ENCODE data around the gene DOCK6. TPM values are rescaled to one million over a fixed set of nuclear protein-coding genes. Genes with fewer than 3 reads are reported as not detected.
"Not testable (repeated sequence)": the region's sequence is repeated elsewhere in the genome, so short reads cannot be mapped to it uniquely, and the experiment has no call there.

DOCK6 gene
- total and polyA plus RNA-seq, 5 donors from 2014 or later: 0.07 to 2.8 (median 0.59) TPM; not detected in 1

- H3K4me3 ChIP-seq (ENCODE audit: low read depth, low read length): no peak overlapping the region
- H3K36me3 ChIP-seq (ENCODE audit: control insufficient read depth, insufficient read depth, low read length): no peaks in the 10 kb centered on the region
- Mint-ChIP-seq H3K4me1 (peaks cover 0 to 6% (median 0%) of the 10 kb centered on the region in 4 donors), H3K9me3 (no peaks in the 10 kb centered on the region), H3K27ac (peak overlapping the region in 1 of 3 donors; percentile 20), H3K27me3 (peaks cover 4% of the 10 kb centered on the region), H3K4me3 (no peak overlapping the region), H3K36me3 (no peaks in the 10 kb centered on the region)
- ATAC-seq (ENCODE audit: low read depth in 2 of 2): no peak
- DNase-seq: no peak
- H3K27me3 ChIP-seq (ENCODE audit: control insufficient read depth, insufficient read depth, low read length): no peaks in the 10 kb centered on the region
- no peak overlapping the region for H3K27ac ChIP-seq (ENCODE audit: insufficient read depth, low read length, poor library complexity, severe bottlenecking)
- no peaks in the 10 kb centered on the region for H3K9me3 ChIP-seq (ENCODE audit: control insufficient read depth in 2 of 2, low read length in 2 of 2)
- no peaks in the 10 kb centered on the region for H3K4me1 ChIP-seq (ENCODE audit: control insufficient read depth, insufficient read depth, low read length, poor library complexity, severe bottlenecking)
Observed at GRCh38 chr19:11187441-11187840, 74.9 kb downstream of the DOCK6 start.

- Histone ChIP-seq H3K4me3 (ENCODE audit: low read depth, low read length) (no peak overlapping the region), H3K27ac (ENCODE audit: insufficient read depth, low read length, poor library complexity, severe bottlenecking) (no peak overlapping the region), H3K9me3 (ENCODE audit: control insufficient read depth in 2 of 2, low read length in 2 of 2) (no peaks in the 10 kb centered on the region), H3K4me1 (ENCODE audit: control insufficient read depth, insufficient read depth, low read length, poor library complexity, severe bottlenecking) (peaks cover 9% of the 10 kb centered on the region), H3K27me3 (ENCODE audit: control insufficient read depth, insufficient read depth, low read length) (no peaks in the 10 kb centered on the region), H3K36me3 (ENCODE audit: control insufficient read depth, insufficient read depth, low read length) (no peaks in the 10 kb centered on the region)
- no peaks in the 10 kb centered on the region for H3K36me3 Mint-ChIP-seq
- H3K27ac Mint-ChIP-seq: no peak overlapping the region
- ATAC-seq (ENCODE audit: low read depth in 2 of 2): no peak
- peaks cover 4% of the 10 kb centered on the region for H3K27me3 Mint-ChIP-seq
- H3K4me1 Mint-ChIP-seq: peaks cover 0 to 10% (median 4%) of the 10 kb centered on the region in 4 donors
- H3K4me3 Mint-ChIP-seq: no peak overlapping the region
- no peak for DNase-seq
- H3K9me3 Mint-ChIP-seq: no peaks in the 10 kb centered on the region
Observed at GRCh38 chr19:11182994-11183393, 79.3 kb downstream of the DOCK6 start.

- Histone ChIP-seq H3K4me3 (ENCODE audit: low read depth, low read length) (no peak overlapping the region), H3K4me1 (ENCODE audit: control insufficient read depth, insufficient read depth, low read length, poor library complexity, severe bottlenecking) (peaks cover 9% of the 10 kb centered on the region), H3K36me3 (ENCODE audit: control insufficient read depth, insufficient read depth, low read length) (no peaks in the 10 kb centered on the region), H3K27me3 (ENCODE audit: control insufficient read depth, insufficient read depth, low read length) (no peaks in the 10 kb centered on the region), H3K9me3 (ENCODE audit: control insufficient read depth in 2 of 2, low read length in 2 of 2) (no peaks in the 10 kb centered on the region), H3K27ac (ENCODE audit: insufficient read depth, low read length, poor library complexity, severe bottlenecking) (no peak overlapping the region)
- H3K27ac Mint-ChIP-seq: peak overlapping the region in 1 of 3 donors; percentile 1
- H3K4me3 Mint-ChIP-seq: no peak overlapping the region
- DNase-seq (no peak), ATAC-seq (ENCODE audit: low read depth in 2 of 2) (no peak)
- peaks cover 4% of the 10 kb centered on the region for H3K27me3 Mint-ChIP-seq
- peaks cover 0 to 9% (median 2%) of the 10 kb centered on the region in 4 donors for H3K4me1 Mint-ChIP-seq
- H3K36me3 Mint-ChIP-seq: no peaks in the 10 kb centered on the region
- H3K9me3 Mint-ChIP-seq: no peaks in the 10 kb centered on the region
Observed at GRCh38 chr19:11181488-11181887, 80.8 kb downstream of the DOCK6 start.

GRCh38 chr19:11180975-11181374 lies 81.3 kb downstream of the DOCK6 start:
- not testable (repeated sequence) for H3K27me3 Mint-ChIP-seq; H3K4me1 Mint-ChIP-seq; H3K9me3 Mint-ChIP-seq; H3K4me1 ChIP-seq (ENCODE audit: control insufficient read depth, insufficient read depth, low read length, poor library complexity, severe bottlenecking); DNase-seq; H3K27me3 ChIP-seq (ENCODE audit: control insufficient read depth, insufficient read depth, low read length); H3K4me3 ChIP-seq (ENCODE audit: low read depth, low read length); H3K36me3 ChIP-seq (ENCODE audit: control insufficient read depth, insufficient read depth, low read length); H3K27ac Mint-ChIP-seq; H3K27ac ChIP-seq (ENCODE audit: insufficient read depth, low read length, poor library complexity, severe bottlenecking); H3K9me3 ChIP-seq (ENCODE audit: control insufficient read depth in 2 of 2, low read length in 2 of 2); ATAC-seq (ENCODE audit: low read depth in 2 of 2); H3K36me3 Mint-ChIP-seq; H3K4me3 Mint-ChIP-seq

GRCh38 chr19:11180346-11180745 lies 82.0 kb downstream of the DOCK6 start:
- Histone ChIP-seq H3K27ac (ENCODE audit: insufficient read depth, low read length, poor library complexity, severe bottlenecking) (no peak overlapping the region), H3K36me3 (ENCODE audit: control insufficient read depth, insufficient read depth, low read length) (no peaks in the 10 kb centered on the region), H3K4me3 (ENCODE audit: low read depth, low read length) (no peak overlapping the region), H3K9me3 (ENCODE audit: control insufficient read depth in 2 of 2, low read length in 2 of 2) (no peaks in the 10 kb centered on the region), H3K27me3 (ENCODE audit: control insufficient read depth, insufficient read depth, low read length) (no peaks in the 10 kb centered on the region), H3K4me1 (ENCODE audit: control insufficient read depth, insufficient read depth, low read length, poor library complexity, severe bottlenecking) (peaks cover 9% of the 10 kb centered on the region)
- Mint-ChIP-seq H3K4me1 (peaks cover 0 to 9% (median 2%) of the 10 kb centered on the region in 4 donors), H3K9me3 (no peaks in the 10 kb centered on the region), H3K27ac (no peak overlapping the region), H3K27me3 (peaks cover 4% of the 10 kb centered on the region), H3K36me3 (no peaks in the 10 kb centered on the region), H3K4me3 (peak overlapping the region in 1 of 4 donors; percentile 5)
- DNase-seq (no peak), ATAC-seq (ENCODE audit: low read depth in 2 of 2) (no peak)

GRCh38 chr19:11179716-11180297 lies 82.5 kb downstream of the DOCK6 start:
- Histone ChIP-seq H3K27ac (ENCODE audit: insufficient read depth, low read length, poor library complexity, severe bottlenecking) (no peak overlapping the region), H3K9me3 (ENCODE audit: control insufficient read depth in 2 of 2, low read length in 2 of 2) (no peaks in the 10 kb centered on the region), H3K27me3 (ENCODE audit: control insufficient read depth, insufficient read depth, low read length) (no peaks in the 10 kb centered on the region), H3K4me3 (ENCODE audit: low read depth, low read length) (no peak overlapping the region), H3K36me3 (ENCODE audit: control insufficient read depth, insufficient read depth, low read length) (no peaks in the 10 kb centered on the region), H3K4me1 (ENCODE audit: control insufficient read depth, insufficient read depth, low read length, poor library complexity, severe bottlenecking) (peaks cover 9% of the 10 kb centered on the region)
- Mint-ChIP-seq H3K4me3 (no peak overlapping the region), H3K9me3 (no peaks in the 10 kb centered on the region), H3K27ac (peak overlapping the region in 1 of 3 donors; percentile 26), H3K27me3 (peaks cover 4% of the 10 kb centered on the region), H3K36me3 (no peaks in the 10 kb centered on the region), H3K4me1 (peaks cover 0 to 9% (median 2%) of the 10 kb centered on the region in 4 donors)
- ATAC-seq (ENCODE audit: low read depth in 2 of 2) (peak in 1 of 2 donors; percentile 37), DNase-seq (peak in 1 of 3 donors; percentile 21)

GRCh38 chr19:11179145-11179465 lies 83.2 kb downstream of the DOCK6 start:
- not testable (repeated sequence) for H3K9me3 ChIP-seq (ENCODE audit: control insufficient read depth in 2 of 2, low read length in 2 of 2); H3K4me3 ChIP-seq (ENCODE audit: low read depth, low read length); ATAC-seq (ENCODE audit: low read depth in 2 of 2); H3K4me1 Mint-ChIP-seq; DNase-seq; H3K4me1 ChIP-seq (ENCODE audit: control insufficient read depth, insufficient read depth, low read length, poor library complexity, severe bottlenecking); H3K27me3 Mint-ChIP-seq; H3K36me3 Mint-ChIP-seq; H3K4me3 Mint-ChIP-seq; H3K27ac ChIP-seq (ENCODE audit: insufficient read depth, low read length, poor library complexity, severe bottlenecking); H3K27ac Mint-ChIP-seq; H3K9me3 Mint-ChIP-seq; H3K36me3 ChIP-seq (ENCODE audit: control insufficient read depth, insufficient read depth, low read length); H3K27me3 ChIP-seq (ENCODE audit: control insufficient read depth, insufficient read depth, low read length)

GRCh38 chr19:11177592-11177991 lies 84.7 kb downstream of the DOCK6 start:
- Mint-ChIP-seq H3K9me3 (no peaks in the 10 kb centered on the region), H3K27ac (peak overlapping the region in 1 of 3 donors; percentile 55), H3K4me3 (no peak overlapping the region), H3K27me3 (no peaks in the 10 kb centered on the region), H3K4me1 (peaks cover 0 to 9% (median 2%) of the 10 kb centered on the region in 4 donors), H3K36me3 (no peaks in the 10 kb centered on the region)
- DNase-seq (no peak), ATAC-seq (ENCODE audit: low read depth in 2 of 2) (no peak)
- Histone ChIP-seq H3K4me1 (ENCODE audit: control insufficient read depth, insufficient read depth, low read length, poor library complexity, severe bottlenecking) (peaks cover 9% of the 10 kb centered on the region), H3K36me3 (ENCODE audit: control insufficient read depth, insufficient read depth, low read length) (no peaks in the 10 kb centered on the region), H3K27ac (ENCODE audit: insufficient read depth, low read length, poor library complexity, severe bottlenecking) (no peak overlapping the region), H3K27me3 (ENCODE audit: control insufficient read depth, insufficient read depth, low read length) (no peaks in the 10 kb centered on the region), H3K4me3 (ENCODE audit: low read depth, low read length) (no peak overlapping the region), H3K9me3 (ENCODE audit: control insufficient read depth in 2 of 2, low read length in 2 of 2) (no peaks in the 10 kb centered on the region)
